HUES6 (cell line): Measurements from ENCODE around the gene SLC43A1.

Source experiments
- H3K27ac ChIP-seq: 2 replicates; pipeline ENCODE4 v1.7.0; 2013; ENCODE audit warnings: low read depth, mild to moderate bottlenecking, low read length, inconsistent platforms
- H3K27me3 ChIP-seq: 2 replicates; pipeline ENCODE4 v1.6.1; 2013; ENCODE audit warnings: low read length; ENCODE audit not compliant: control insufficient read depth, insufficient read depth
- H3K36me3 ChIP-seq: 2 replicates; pipeline ENCODE4 v1.6.1; 2013; ENCODE audit warnings: low read length; ENCODE audit not compliant: control insufficient read depth, insufficient read depth
- H3K4me1 ChIP-seq: 2 replicates; pipeline ENCODE4 v1.6.1; 2013; ENCODE audit warnings: low read length; ENCODE audit not compliant: control insufficient read depth, insufficient read depth
- H3K4me3 ChIP-seq: 2 replicates; pipeline ENCODE4 v1.5.1; 2013; ENCODE audit warnings: low read depth, low read length
- H3K9ac ChIP-seq: one replicate; pipeline ENCODE4 v1.6.1; 2013; ENCODE audit warnings: mild to moderate bottlenecking, low read length
- H3K9me3 ChIP-seq: 2 replicates; pipeline ENCODE4 v1.6.1; 2013; ENCODE audit warnings: low read depth, low read length; ENCODE audit not compliant: control insufficient read depth, insufficient read depth

SLC43A1 gene

GRCh38 chr11:57508341-57509170, 6.9 kb downstream of the SLC43A1 start:
- Histone ChIP-seq H3K9me3 (no peaks in the 10 kb centered on the region), H3K4me3 (no peak overlapping the region), H3K27me3 (peaks cover 2% of the 10 kb centered on the region; the same call in 1 of the 2 replicates), H3K4me1 (peaks cover 10% of the 10 kb centered on the region; the same call in 1 of the 2 replicates), H3K9ac (no peak overlapping the region), H3K36me3 (no peaks in the 10 kb centered on the region; the same call in 1 of the 2 replicates), H3K27ac (no peak overlapping the region)

- no peaks in the 10 kb centered on the region for H3K9me3 ChIP-seq
- no peak overlapping the region for H3K4me3 ChIP-seq
- H3K27me3 ChIP-seq = no peaks in the 10 kb centered on the region
- no peak overlapping the region for H3K27ac ChIP-seq
- H3K9ac ChIP-seq = no peak overlapping the region
- 0 out of 2 replicates have a peak, but pooled peaks cover 3% of the 10 kb centered on the region for H3K4me1 ChIP-seq
- H3K36me3 ChIP-seq = no peaks in the 10 kb centered on the region; the same call in 1 of the 2 replicates
Measured at GRCh38 chr11:57506522-57506921, 9.0 kb downstream of the SLC43A1 start.

- Histone ChIP-seq H3K27ac (no peak overlapping the region), H3K4me3 (no peak overlapping the region), H3K9me3 (no peaks in the 10 kb centered on the region), H3K27me3 (no peaks in the 10 kb centered on the region), H3K9ac (no peak overlapping the region), H3K36me3 (no peaks in the 10 kb centered on the region; the same call in 1 of the 2 replicates), H3K4me1 (peaks cover 18% of the 10 kb centered on the region)
Measured at GRCh38 chr11:57504511-57504910, 11.0 kb downstream of the SLC43A1 start.

GRCh38 chr11:57502870-57503269, 12.6 kb downstream of the SLC43A1 start:
- Histone ChIP-seq H3K4me1 (peaks cover 22% of the 10 kb centered on the region), H3K9me3 (no peaks in the 10 kb centered on the region), H3K27me3 (no peaks in the 10 kb centered on the region), H3K4me3 (no peak overlapping the region), H3K9ac (no peak overlapping the region), H3K36me3 (no peaks in the 10 kb centered on the region; the same call in 1 of the 2 replicates), H3K27ac (no peak overlapping the region)

- Histone ChIP-seq H3K27me3 (no peaks in the 10 kb centered on the region), H3K4me3 (no peak overlapping the region), H3K9ac (no peak overlapping the region), H3K4me1 (peaks cover 22% of the 10 kb centered on the region), H3K9me3 (no peaks in the 10 kb centered on the region), H3K27ac (no peak overlapping the region), H3K36me3 (no peaks in the 10 kb centered on the region; the same call in 1 of the 2 replicates)
Measured at GRCh38 chr11:57502376-57502775, 13.1 kb downstream of the SLC43A1 start.

- H3K27me3 ChIP-seq = no peaks in the 10 kb centered on the region
- H3K27ac ChIP-seq = no peak overlapping the region
- peaks cover 22% of the 10 kb centered on the region for H3K4me1 ChIP-seq
- no peak overlapping the region for H3K4me3 ChIP-seq
- no peak overlapping the region for H3K9ac ChIP-seq
- H3K36me3 ChIP-seq = no peaks in the 10 kb centered on the region; the same call in 1 of the 2 replicates
- no peaks in the 10 kb centered on the region for H3K9me3 ChIP-seq
Measured at GRCh38 chr11:57501953-57502352, 13.5 kb downstream of the SLC43A1 start.

GRCh38 chr11:57500926-57501325, 14.6 kb downstream of the SLC43A1 start:
- Histone ChIP-seq H3K36me3 (peaks cover under 1% of the 10 kb centered on the region; the same call in 1 of the 2 replicates), H3K27me3 (no peaks in the 10 kb centered on the region), H3K4me1 (peaks cover 22% of the 10 kb centered on the region), H3K27ac (no peak overlapping the region), H3K4me3 (no peak overlapping the region), H3K9ac (no peak overlapping the region), H3K9me3 (no peaks in the 10 kb centered on the region)

GRCh38 chr11:57500515-57500914, 15.0 kb downstream of the SLC43A1 start:
- H3K27me3 ChIP-seq = no peaks in the 10 kb centered on the region
- H3K36me3 ChIP-seq = peaks cover 5% of the 10 kb centered on the region; the same call in 1 of the 2 replicates
- no peak overlapping the region for H3K4me3 ChIP-seq
- no peak overlapping the region for H3K27ac ChIP-seq
- peaks cover 22% of the 10 kb centered on the region for H3K4me1 ChIP-seq
- no peaks in the 10 kb centered on the region for H3K9me3 ChIP-seq
- no peak overlapping the region for H3K9ac ChIP-seq

GRCh38 chr11:57499983-57500461, 15.5 kb downstream of the SLC43A1 start:
- H3K4me3 ChIP-seq = peak overlapping the region; percentile 34
- H3K4me1 ChIP-seq = peaks cover 22% of the 10 kb centered on the region
- H3K9ac ChIP-seq = peak overlapping the region; percentile 5
- H3K36me3 ChIP-seq = peaks cover 6% of the 10 kb centered on the region; the same call in 1 of the 2 replicates
- no peaks in the 10 kb centered on the region for H3K27me3 ChIP-seq
- H3K27ac ChIP-seq = no peak overlapping the region
- H3K9me3 ChIP-seq = no peaks in the 10 kb centered on the region

- H3K4me3 ChIP-seq = peak overlapping the region; percentile 55
- no peaks in the 10 kb centered on the region for H3K9me3 ChIP-seq
- H3K4me1 ChIP-seq = peaks cover 22% of the 10 kb centered on the region
- peak overlapping the region; percentile 42 for H3K9ac ChIP-seq
- H3K27me3 ChIP-seq = no peaks in the 10 kb centered on the region
- peaks cover 6% of the 10 kb centered on the region; the same call in 1 of the 2 replicates for H3K36me3 ChIP-seq
- no peak overlapping the region for H3K27ac ChIP-seq
Measured at GRCh38 chr11:57499413-57499982, 16.0 kb downstream of the SLC43A1 start.

- Histone ChIP-seq H3K36me3 (peaks cover 10% of the 10 kb centered on the region; the same call in 1 of the 2 replicates), H3K9me3 (no peaks in the 10 kb centered on the region), H3K4me1 (peaks cover 32% of the 10 kb centered on the region), H3K27me3 (no peaks in the 10 kb centered on the region), H3K27ac (no peak overlapping the region), H3K9ac (no peak overlapping the region), H3K4me3 (no peak overlapping the region)
Measured at GRCh38 chr11:57498540-57498939, 17.0 kb downstream of the SLC43A1 start.
